WTC11 (cell line): ENCODE measurements around the gene AKAP6. TPM values are rescaled to one million over a fixed set of nuclear protein-coding genes. Genes with fewer than 3 reads are reported as not detected.

ENCODE experiments used
- ATAC-seq: fragments of 200-7000 bp; cut with Tn5 transposase; 2 replicates; pipeline ENCODE4 v1.10.0; 2021; ENCODE audit warnings: mild to moderate bottlenecking, moderate library complexity
- CTCF ChIA-PET: fragments of 300-600 bp; sonication (Branson Sonifier 250); formaldehyde crosslinking; loops from one replicate; lab custom pipeline; 2021; ENCODE audit warnings: antibody characterized with exemption; lab: Charles Lee
- POLR2A ChIA-PET: fragments of 350-600 bp; sonication (Branson Sonifier 250); formaldehyde crosslinking; loops from one replicate; lab custom pipeline; 2021; ENCODE audit warnings: antibody characterized with exemption; lab: Charles Lee
- DNase-seq: peaks from one replicate; pipeline ENCODE4 v3.0.0; 2021; ENCODE audit warnings: low spot score
- H3K27ac Mint-ChIP-seq: 2 replicates; pipeline ENCODE4 v1.8.0; 2021; ENCODE audit warnings: mixed read lengths
- H3K27me3 Mint-ChIP-seq: 2 replicates; pipeline ENCODE4 v1.8.0; 2021; ENCODE audit warnings: low read depth, mild to moderate bottlenecking, moderate library complexity, mixed read lengths
- H3K36me3 Mint-ChIP-seq: 2 replicates; pipeline ENCODE4 v1.8.0; 2021; ENCODE audit warnings: mixed read lengths
- H3K4me1 Mint-ChIP-seq: 2 replicates; pipeline ENCODE4 v1.8.0; 2022; ENCODE audit warnings: mixed read lengths
- H3K4me3 Mint-ChIP-seq: 2 replicates; pipeline ENCODE4 v1.8.0; 2021; ENCODE audit warnings: mild to moderate bottlenecking, moderate library complexity, mixed read lengths
- H3K9me3 Mint-ChIP-seq: 2 replicates; pipeline ENCODE4 v1.8.0; 2021; ENCODE audit warnings: mixed read lengths
- CTCF ChIP-seq: fragments of 200-600 bp; IDR thresholded peaks from 2 replicates; pipeline ENCODE4 v1.8.0; 2022; ENCODE audit warnings: antibody characterized with exemption
- E2F5 ChIP-seq: sonication (generic); formaldehyde crosslinking; IDR thresholded peaks from 2 replicates; pipeline ENCODE4 v1.8.1; 2022; ENCODE audit warnings: mild to moderate bottlenecking, moderate library complexity, missing genetic modification reagents
- ELF4 ChIP-seq: sonication (generic); formaldehyde crosslinking; IDR thresholded peaks from 2 replicates; pipeline ENCODE4 v1.8.1; 2022; ENCODE audit warnings: low read depth, mild to moderate bottlenecking, moderate library complexity, missing genetic modification reagents
- ESRRA ChIP-seq: sonication (generic); formaldehyde crosslinking; IDR thresholded peaks from 2 replicates; pipeline ENCODE4 v1.8.1; 2022; ENCODE audit warnings: mild to moderate bottlenecking, missing genetic modification reagents, borderline replicate concordance
- FOXP1 ChIP-seq: sonication (generic); formaldehyde crosslinking; IDR thresholded peaks from 2 replicates; pipeline ENCODE4 v1.8.0; 2022; ENCODE audit warnings: missing genetic modification reagents, mild to moderate bottlenecking, moderate library complexity, borderline replicate concordance
- GRHL2 ChIP-seq: fragments of 250-450 bp; sonication (Bioruptor Pico); IDR thresholded peaks from 2 replicates; pipeline ENCODE4 v1.8.0; 2022; ENCODE audit warnings: mild to moderate bottlenecking, moderate library complexity; ENCODE audit not compliant: insufficient replicate concordance, severe bottlenecking
- NFATC4 ChIP-seq: fragments of 250-450 bp; sonication (Bioruptor Pico); IDR thresholded peaks from 2 replicates; pipeline ENCODE4 v1.9.0; 2021; ENCODE audit warnings: mild to moderate bottlenecking
- PRRX2 ChIP-seq: fragments of 250-450 bp; sonication (Bioruptor Pico); IDR thresholded peaks from 2 replicates; pipeline ENCODE4 v1.8.0; 2021; ENCODE audit warnings: mild to moderate bottlenecking
- RORB ChIP-seq: fragments of 250-450 bp; sonication (Bioruptor Pico); IDR thresholded peaks from 2 replicates; pipeline ENCODE4 v1.9.0; 2021; ENCODE audit warnings: mild to moderate bottlenecking
- TCF7 ChIP-seq: sonication (generic); formaldehyde crosslinking; IDR thresholded peaks from 2 replicates; pipeline ENCODE4 v1.8.0; 2022; ENCODE audit warnings: mild to moderate bottlenecking, low read depth, missing genetic modification reagents, moderate library complexity
- TP53 ChIP-seq: sonication (generic); formaldehyde crosslinking; IDR thresholded peaks from 2 replicates; pipeline ENCODE4 v1.8.1; 2023; ENCODE audit warnings: mild to moderate bottlenecking, missing genetic modification reagents
- ZNF138 ChIP-seq: sonication (generic); formaldehyde crosslinking; conservative IDR thresholded peaks from 2 replicates; pipeline ENCODE4 v1.8.1; 2022; ENCODE audit warnings: mild to moderate bottlenecking, moderate library complexity, missing genetic modification reagents
- ZNF396 ChIP-seq: fragments of 250-450 bp; sonication (Bioruptor Pico); IDR thresholded peaks from 2 replicates; pipeline ENCODE4 v1.8.0; 2021; ENCODE audit warnings: mild to moderate bottlenecking, moderate library complexity, borderline replicate concordance
- ZNF423 ChIP-seq: fragments of 250-450 bp; sonication (Bioruptor Pico); IDR thresholded peaks from 2 replicates; pipeline ENCODE4 v2.1.2; 2022; ENCODE audit warnings: mild to moderate bottlenecking, moderate library complexity
- total RNA-seq: library from RNA; stranded (reverse); gene quantifications from 3 replicates; pipeline ENCODE4 v1.2.3, GENCODE V29; 2021
- TF ChIP-seq, protein P1 (sequence below): sonication (generic); formaldehyde crosslinking; IDR thresholded peaks from 2 replicates; pipeline ENCODE4 v1.8.1; 2022; ENCODE audit warnings: low read depth, missing genetic modification reagents, borderline replicate concordance
- TF ChIP-seq, protein P2 (sequence below): sonication (generic); formaldehyde crosslinking; IDR thresholded peaks from 2 replicates; pipeline ENCODE4 v1.8.0; 2022; ENCODE audit warnings: mild to moderate bottlenecking, missing genetic modification reagents
- TF ChIP-seq, protein P3 (sequence below): sonication (generic); formaldehyde crosslinking; conservative IDR thresholded peaks from 2 replicates; pipeline ENCODE4 v1.8.1; 2023; ENCODE audit warnings: mild to moderate bottlenecking, low read depth, missing genetic modification reagents, moderate library complexity
- TF ChIP-seq, protein P4 (sequence below): fragments of 250-450 bp; sonication (Bioruptor Pico); IDR thresholded peaks from 2 replicates; pipeline ENCODE4 v1.9.0; 2021; ENCODE audit warnings: moderate library complexity, mild to moderate bottlenecking, inconsistent platforms, borderline replicate concordance

AKAP6 gene
- total RNA-seq, 1 experiment from 2014 or later: 0.63 TPM

DNA sequence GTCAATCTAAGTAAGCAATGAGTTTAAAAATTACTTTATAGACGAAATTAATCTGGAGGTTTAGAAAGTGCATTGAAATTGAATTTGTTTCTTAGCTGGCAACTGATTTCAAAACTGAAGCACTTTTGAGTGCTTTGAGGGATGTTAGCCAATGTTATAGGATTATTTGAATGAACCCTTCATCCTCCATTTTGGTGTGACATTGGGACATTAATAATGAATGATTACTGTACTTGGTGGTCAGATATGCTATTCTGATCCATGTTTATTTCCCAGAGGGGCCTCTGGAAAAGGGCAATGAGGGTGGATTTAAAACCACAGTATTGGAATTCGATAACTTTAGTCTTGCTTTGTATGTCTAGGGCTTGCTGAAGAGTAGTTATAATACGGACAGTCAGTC, 183.2 kb downstream of the AKAP6 start (continued):
- TF ChIP-seq, protein P1, sequence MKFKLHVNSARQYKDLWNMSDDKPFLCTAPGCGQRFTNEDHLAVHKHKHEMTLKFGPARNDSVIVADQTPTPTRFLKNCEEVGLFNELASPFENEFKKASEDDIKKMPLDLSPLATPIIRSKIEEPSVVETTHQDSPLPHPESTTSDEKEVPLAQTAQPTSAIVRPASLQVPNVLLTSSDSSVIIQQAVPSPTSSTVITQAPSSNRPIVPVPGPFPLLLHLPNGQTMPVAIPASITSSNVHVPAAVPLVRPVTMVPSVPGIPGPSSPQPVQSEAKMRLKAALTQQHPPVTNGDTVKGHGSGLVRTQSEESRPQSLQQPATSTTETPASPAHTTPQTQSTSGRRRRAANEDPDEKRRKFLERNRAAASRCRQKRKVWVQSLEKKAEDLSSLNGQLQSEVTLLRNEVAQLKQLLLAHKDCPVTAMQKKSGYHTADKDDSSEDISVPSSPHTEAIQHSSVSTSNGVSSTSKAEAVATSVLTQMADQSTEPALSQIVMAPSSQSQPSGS (CRISPR knock-in tag): no peak
- TF ChIP-seq, protein P2, sequence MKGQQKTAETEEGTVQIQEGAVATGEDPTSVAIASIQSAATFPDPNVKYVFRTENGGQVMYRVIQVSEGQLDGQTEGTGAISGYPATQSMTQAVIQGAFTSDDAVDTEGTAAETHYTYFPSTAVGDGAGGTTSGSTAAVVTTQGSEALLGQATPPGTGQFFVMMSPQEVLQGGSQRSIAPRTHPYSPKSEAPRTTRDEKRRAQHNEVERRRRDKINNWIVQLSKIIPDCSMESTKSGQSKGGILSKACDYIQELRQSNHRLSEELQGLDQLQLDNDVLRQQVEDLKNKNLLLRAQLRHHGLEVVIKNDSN (CRISPR knock-in tag): no peak

GRCh38 chr14:32512813-32513212, 183.7 kb downstream of the AKAP6 start:
- POLR2A ChIA-PET: no interaction called here

DNA sequence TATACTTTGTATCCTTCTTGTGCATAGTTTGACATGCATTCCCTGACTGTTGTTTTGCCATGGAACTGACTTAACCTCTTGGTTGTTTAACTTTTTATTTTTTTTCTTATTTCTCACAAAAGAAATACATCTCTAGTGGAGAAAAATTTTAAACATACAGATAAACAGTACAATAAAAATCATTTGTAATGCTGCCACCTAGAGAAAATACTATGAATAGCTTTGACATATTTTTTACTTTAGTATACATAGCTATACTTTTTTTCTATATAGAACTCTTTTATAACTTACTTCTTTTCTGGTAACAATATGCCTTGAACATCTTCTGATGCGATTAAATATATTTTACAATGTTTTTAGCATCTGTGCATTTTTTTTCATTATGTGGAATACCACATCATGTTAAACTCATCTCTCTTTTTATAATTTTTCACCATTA, 184.5 kb downstream of the AKAP6 start:
- Mint-ChIP-seq H3K27ac (no peak overlapping the region), H3K9me3 (peaks cover 16% of the 10 kb centered on the region), H3K4me1 (peaks cover 5% of the 10 kb centered on the region; the same call in 1 of the 2 replicates), H3K36me3 (peaks cover 6% of the 10 kb centered on the region; the same call in 1 of the 2 replicates), H3K27me3 (no peaks in the 10 kb centered on the region; the same call in 1 of the 2 replicates), H3K4me3 (no peak overlapping the region)
- no peak for TF ChIP-seq NFATC4 (CRISPR knock-in tag)
- TF ChIP-seq, protein P3, sequence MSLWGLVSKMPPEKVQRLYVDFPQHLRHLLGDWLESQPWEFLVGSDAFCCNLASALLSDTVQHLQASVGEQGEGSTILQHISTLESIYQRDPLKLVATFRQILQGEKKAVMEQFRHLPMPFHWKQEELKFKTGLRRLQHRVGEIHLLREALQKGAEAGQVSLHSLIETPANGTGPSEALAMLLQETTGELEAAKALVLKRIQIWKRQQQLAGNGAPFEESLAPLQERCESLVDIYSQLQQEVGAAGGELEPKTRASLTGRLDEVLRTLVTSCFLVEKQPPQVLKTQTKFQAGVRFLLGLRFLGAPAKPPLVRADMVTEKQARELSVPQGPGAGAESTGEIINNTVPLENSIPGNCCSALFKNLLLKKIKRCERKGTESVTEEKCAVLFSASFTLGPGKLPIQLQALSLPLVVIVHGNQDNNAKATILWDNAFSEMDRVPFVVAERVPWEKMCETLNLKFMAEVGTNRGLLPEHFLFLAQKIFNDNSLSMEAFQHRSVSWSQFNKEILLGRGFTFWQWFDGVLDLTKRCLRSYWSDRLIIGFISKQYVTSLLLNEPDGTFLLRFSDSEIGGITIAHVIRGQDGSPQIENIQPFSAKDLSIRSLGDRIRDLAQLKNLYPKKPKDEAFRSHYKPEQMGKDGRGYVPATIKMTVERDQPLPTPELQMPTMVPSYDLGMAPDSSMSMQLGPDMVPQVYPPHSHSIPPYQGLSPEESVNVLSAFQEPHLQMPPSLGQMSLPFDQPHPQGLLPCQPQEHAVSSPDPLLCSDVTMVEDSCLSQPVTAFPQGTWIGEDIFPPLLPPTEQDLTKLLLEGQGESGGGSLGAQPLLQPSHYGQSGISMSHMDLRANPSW: no peak
- TF ChIP-seq, protein P4, sequence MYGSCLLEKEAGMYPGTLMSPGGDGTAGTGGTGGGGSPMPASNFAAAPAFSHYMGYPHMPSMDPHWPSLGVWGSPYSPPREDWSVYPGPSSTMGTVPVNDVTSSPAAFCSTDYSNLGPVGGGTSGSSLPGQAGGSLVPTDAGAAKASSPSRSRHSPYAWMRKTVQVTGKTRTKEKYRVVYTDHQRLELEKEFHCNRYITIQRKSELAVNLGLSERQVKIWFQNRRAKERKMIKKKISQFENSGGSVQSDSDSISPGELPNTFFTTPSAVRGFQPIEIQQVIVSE (CRISPR knock-in tag): no peak
- no peak for TF ChIP-seq PRRX2 (CRISPR knock-in tag)
- TF ChIP-seq CTCF: 0 out of 2 replicates have a peak, but pooled peaks have one; percentile 17
- TF ChIP-seq TP53 (CRISPR knock-in tag): no peak
- TF ChIP-seq ZNF396: no peak
- no peak for TF ChIP-seq ELF4 (CRISPR knock-in tag)
- ATAC-seq (no peak), DNase-seq (no peak)
- POLR2A ChIA-PET: no interaction called here
- CTCF ChIA-PET: interaction anchor here (0.6 to 1.5 kb wide), 8 partner anchors 10 to 1055 kb away, joined by 3 to 11 read pairs (median 4); no protein-coding TSS in a partner anchor

More at GRCh38 chr14:32512813-32513212, 183.7 kb downstream of the AKAP6 start:
- CTCF ChIA-PET: interaction anchor here (1.5 kb wide), 1 partner anchor 12 kb away, joined by 11 read pairs; no protein-coding TSS in a partner anchor
- H3K9me3 Mint-ChIP-seq: peaks cover 8% of the 10 kb centered on the region
- H3K36me3 Mint-ChIP-seq: peaks cover 3% of the 10 kb centered on the region; the same call in 1 of the 2 replicates
- H3K4me1 Mint-ChIP-seq: peaks cover 5% of the 10 kb centered on the region; the same call in 1 of the 2 replicates
- H3K27ac Mint-ChIP-seq: no peak overlapping the region
- ATAC-seq: no peak
- no peaks in the 10 kb centered on the region for H3K27me3 Mint-ChIP-seq
- TF ChIP-seq E2F5 (CRISPR knock-in tag) (no peak), ESRRA (CRISPR knock-in tag) (no peak), ZNF423 (CRISPR knock-in tag) (no peak), ZNF138 (CRISPR knock-in tag) (no peak), TCF7 (CRISPR knock-in tag) (no peak), FOXP1 (no peak), GRHL2 (no peak), RORB (CRISPR knock-in tag) (no peak)
- no peak overlapping the region for H3K4me3 Mint-ChIP-seq
- no peak for DNase-seq
